Adrenal gland (tissue), 12 donors: ENCODE data around the gene DDX46. TPM values are rescaled to one million over a fixed set of nuclear protein-coding genes. Genes with fewer than 3 reads are reported as not detected.

ENCODE experiments used
- DNase-seq, 7 donors: peaks; one replicate each; pipeline ENCODE4 v3.0.0-alpha.2; 2019 to 2020
- H3K27ac ChIP-seq, 5 donors: fragments of 200-600 bp; sonication (generic) in 4 of 5; 1 replicate in 3 of 5; 2 replicates in 2 of 5; pipeline versions ENCODE4 v1.5.1 to v1.8.0; 2016 to 2020; ENCODE audit warnings: mild to moderate bottlenecking in 1 of 5
- H3K27me3 ChIP-seq: fragments of 200-600 bp; 2 replicates; pipeline ENCODE4 v1.8.0; 2021
- H3K36me3 ChIP-seq, 2 donors: fragments of 200-600 bp; replicated peaks in 1 of 2; 1 replicate in 1 of 2; 2 replicates in 1 of 2; pipeline versions ENCODE4 v1.5.1 to v1.8.0; 2018 to 2022
- H3K4me1 ChIP-seq, 2 donors: fragments of 200-600 bp; replicated peaks in 1 of 2; 1 replicate in 1 of 2; 2 replicates in 1 of 2; pipeline versions ENCODE4 v1.5.1 to v1.8.0; 2018 to 2021
- H3K4me3 ChIP-seq, 4 donors: fragments of 200-600 bp; sonication (generic) in 3 of 4; one replicate each; pipeline ENCODE4 v1.5.1; 2016 to 2018
- H3K9me3 ChIP-seq, 3 donors: fragments of 200-600 bp; sonication (generic) in 1 of 3; replicated peaks in 1 of 3; 1 replicate in 2 of 3; 2 replicates in 1 of 3; pipeline versions ENCODE4 v1.5.1 to v1.8.0; 2016 to 2021
- POLR2A ChIP-seq, 2 donors: fragments of 450-650 bp; IDR thresholded peaks; one replicate each; pipeline ENCODE4 v1.6.1; 2017; ENCODE audit warnings: antibody characterized with exemption in 2 of 2, mild to moderate bottlenecking in 2 of 2, moderate library complexity in 1 of 2
- WGBS, 4 donors: extraction: QIAGEN DNeasy Blood & Tissue Kit in 2 of 4; methylation state at CpG; one replicate each; pipeline versions ENCODE4 v1.1.5 to v1.1.7; 2013 to 2017; 5-methylcytosine and 5-hydroxymethylcytosine counted together
- intact Hi-C, 2 donors: fragments of 100-400 bp; cut with DNase I; formaldehyde crosslinking; loops; one replicate each; pipeline versions ENCODE4 v1.14.1 to v1.15.0; 2022 to 2023
- polyA plus RNA-seq, 3 donors: library from polyadenylated mRNA; stranded (reverse); fragments of 200-250 nt in 2 of 3; fragments of 350-450 nt in 1 of 3; fragmentation: Illumina TruSeq in 1 of 3; extraction: RNeasy Lipid Tissue Mini Kit (QIAGEN cat#74804) in 1 of 3; gene quantifications; one replicate each; pipeline ENCODE4 v1.2.3, GENCODE V29; 2013 to 2014
- total RNA-seq, 9 donors: library from RNA; depleted of rRNA in 4 of 9; stranded (reverse); fragments of >200 nt in 4 of 9; fragments of 120-200 nt in 1 of 9; fragmentation: NEBNext Ultra II Directional in 1 of 9; extraction: Animal tissue kit (Norgen Biotek cat#: 25700) in 1 of 9; gene quantifications; one replicate each; pipeline versions ENCODE4 v1.1.0 to v1.2.4, GENCODE V29; 2013 to 2023
- TF ChIP-seq, protein P1 (sequence below), 6 experiments: fragments of 450-650 bp in 4 of 6; fragments of 200-600 bp in 2 of 6; sonication (generic) in 1 of 6; IDR thresholded peaks; 1 replicate in 5 of 6; 2 replicates in 1 of 6; pipeline versions ENCODE4 v1.5.1 to v1.8.0; 2016 to 2021; ENCODE audit warnings: antibody characterized with exemption in 6 of 6, mild to moderate bottlenecking in 2 of 6, moderate library complexity in 1 of 6
- donor health status: healthy with polysubstance abuse.
- donor health status: Bipolar disorder and iron deficiency.
- donor health status: DM: yes; HTN: yes; CAD: no.
- donor health status: DM: no; HTN: no; CAD: no.
- donor health status: DM: no; HTN: no; CAD: no.
- donor health status: DM: yes; HTN: yes; CAD: no.

Gene DDX46
- total and polyA plus RNA-seq, 12 donors, result 13.3 to 48.0 (median 35.1) TPM

DNA sequence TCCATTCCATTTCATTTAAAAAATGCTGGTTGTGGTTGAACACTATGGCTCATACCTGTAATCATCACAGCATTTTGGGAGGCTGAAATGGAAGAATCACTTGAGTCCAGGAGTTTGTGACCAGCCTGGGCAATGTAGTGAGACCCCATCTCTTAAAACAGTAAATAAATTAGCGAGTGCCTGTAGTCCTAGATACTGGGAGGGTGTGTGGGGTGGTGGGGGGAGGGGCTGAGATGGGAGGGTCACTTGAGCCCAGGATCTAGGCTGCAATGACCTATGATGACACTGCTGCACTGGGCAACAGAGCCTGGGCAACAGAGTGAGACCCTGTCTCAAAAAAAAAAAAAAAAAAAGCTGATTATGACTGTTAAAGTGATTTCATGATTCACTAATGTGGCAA is 29.1 kb downstream of the DDX46 start:
- no peak overlapping the region for H3K27ac ChIP-seq
- intact Hi-C loops, result no loop called here

DNA sequence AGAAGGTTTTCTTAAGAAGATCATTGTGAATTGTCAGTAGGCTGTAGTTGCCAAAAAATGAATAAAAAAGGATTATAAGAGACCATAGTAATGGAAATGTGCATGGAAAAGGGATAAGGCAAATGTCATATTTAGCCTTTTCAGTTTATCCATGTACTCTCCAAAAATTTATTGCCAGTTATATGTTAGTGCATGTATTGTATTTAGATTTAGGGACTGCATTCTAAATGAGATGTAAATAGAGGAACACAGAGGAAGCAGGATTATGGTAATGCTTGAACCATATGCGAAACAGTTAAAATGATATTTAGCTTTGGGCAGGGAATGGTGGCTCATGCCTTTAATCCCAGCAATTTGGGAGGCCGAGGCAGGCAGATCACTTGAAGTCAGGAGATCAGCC is 33.0 kb downstream of the DDX46 start:
- WGBS, 4 donors, result 95 to 100% (median 100%) methylated on average over 2 of the region's 2 CpGs
- DNase-seq, result no peak
- Histone ChIP-seq H3K9me3 (no peaks in the 10 kb centered on the region), H3K27ac (no peak overlapping the region), H3K36me3 (peaks cover 0 to 94% of the 10 kb centered on the region in 2 donors), H3K4me1 (no peaks in the 10 kb centered on the region), H3K4me3 (no peak overlapping the region), H3K27me3 (no peaks in the 10 kb centered on the region)
- TF ChIP-seq, protein P1, sequence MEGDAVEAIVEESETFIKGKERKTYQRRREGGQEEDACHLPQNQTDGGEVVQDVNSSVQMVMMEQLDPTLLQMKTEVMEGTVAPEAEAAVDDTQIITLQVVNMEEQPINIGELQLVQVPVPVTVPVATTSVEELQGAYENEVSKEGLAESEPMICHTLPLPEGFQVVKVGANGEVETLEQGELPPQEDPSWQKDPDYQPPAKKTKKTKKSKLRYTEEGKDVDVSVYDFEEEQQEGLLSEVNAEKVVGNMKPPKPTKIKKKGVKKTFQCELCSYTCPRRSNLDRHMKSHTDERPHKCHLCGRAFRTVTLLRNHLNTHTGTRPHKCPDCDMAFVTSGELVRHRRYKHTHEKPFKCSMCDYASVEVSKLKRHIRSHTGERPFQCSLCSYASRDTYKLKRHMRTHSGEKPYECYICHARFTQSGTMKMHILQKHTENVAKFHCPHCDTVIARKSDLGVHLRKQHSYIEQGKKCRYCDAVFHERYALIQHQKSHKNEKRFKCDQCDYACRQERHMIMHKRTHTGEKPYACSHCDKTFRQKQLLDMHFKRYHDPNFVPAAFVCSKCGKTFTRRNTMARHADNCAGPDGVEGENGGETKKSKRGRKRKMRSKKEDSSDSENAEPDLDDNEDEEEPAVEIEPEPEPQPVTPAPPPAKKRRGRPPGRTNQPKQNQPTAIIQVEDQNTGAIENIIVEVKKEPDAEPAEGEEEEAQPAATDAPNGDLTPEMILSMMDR (IDR thresholded peaks at IDR 0.05), result no peak
- TF ChIP-seq POLR2A (IDR thresholded peaks at IDR 0.05), result no peak
- intact Hi-C loops, result no loop called here

More for the DNA sequence above, 29.1 kb downstream of the DDX46 start:
- WGBS, 4 donors, result 89 to 100% (median 93%) methylated on average over 1 of the region's 1 CpG
- Histone ChIP-seq H3K4me3 (no peak overlapping the region), H3K36me3 (peaks cover 0 to 87% of the 10 kb centered on the region in 2 donors), H3K9me3 (no peaks in the 10 kb centered on the region), H3K27me3 (no peaks in the 10 kb centered on the region), H3K4me1 (peaks cover 0 to 8% of the 10 kb centered on the region in 2 donors)
- TF ChIP-seq POLR2A (IDR thresholded peaks at IDR 0.05), result no peak
- TF ChIP-seq, protein P1 (IDR thresholded peaks at IDR 0.05), result no peak
- DNase-seq, result no peak

DNA sequence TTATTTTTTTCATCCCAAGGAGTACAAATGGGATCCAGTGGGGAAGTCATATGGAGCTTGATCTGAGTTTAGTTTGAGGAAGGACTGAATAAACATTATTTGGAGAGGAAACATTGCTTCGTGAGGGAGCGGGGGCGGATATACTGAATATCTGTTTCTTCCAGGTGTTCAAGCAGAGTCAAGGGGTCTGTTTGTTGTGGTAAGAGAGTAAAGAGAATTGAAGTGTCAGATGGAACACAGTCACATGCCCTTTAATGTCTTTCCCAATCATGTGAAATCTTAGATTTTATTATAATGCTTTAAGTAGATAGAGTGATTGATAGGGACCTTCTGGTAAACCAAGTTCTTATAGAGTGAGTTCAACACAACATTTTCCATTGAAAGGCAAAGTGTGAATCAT is 33.7 kb downstream of the DDX46 start:
- 89 to 98% (median 95%) methylated on average over 3 of the region's 3 CpGs for WGBS, 4 donors
- TF ChIP-seq POLR2A (IDR thresholded peaks at IDR 0.05), result no peak
- TF ChIP-seq, protein P1 (IDR thresholded peaks at IDR 0.05), result no peak
- no peaks in the 10 kb centered on the region for H3K4me1 ChIP-seq
- H3K27me3 ChIP-seq, result no peaks in the 10 kb centered on the region
- intact Hi-C loops, result no loop called here
- no peak overlapping the region for H3K27ac ChIP-seq
- DNase-seq, result no peak
- peaks cover 0 to 94% of the 10 kb centered on the region in 2 donors for H3K36me3 ChIP-seq
- no peak overlapping the region for H3K4me3 ChIP-seq
- H3K9me3 ChIP-seq, result no peaks in the 10 kb centered on the region

GRCh38 chr5:134793111-134793510 is 34.5 kb downstream of the DDX46 start:
- no peak overlapping the region for H3K27ac ChIP-seq
- intact Hi-C loops, result no loop called here
- peaks cover 0 to 99% of the 10 kb centered on the region in 2 donors for H3K36me3 ChIP-seq
- H3K4me3 ChIP-seq, result no peak overlapping the region
- WGBS, 4 donors, result 86 to 91% (median 89%) methylated on average over 4 of the region's 4 CpGs
- no peaks in the 10 kb centered on the region for H3K27me3 ChIP-seq
- TF ChIP-seq POLR2A (IDR thresholded peaks at IDR 0.05), result no peak
- TF ChIP-seq, protein P1 (IDR thresholded peaks at IDR 0.05), result no peak
- H3K9me3 ChIP-seq, result no peaks in the 10 kb centered on the region
- no peaks in the 10 kb centered on the region for H3K4me1 ChIP-seq
- no peak for DNase-seq
